Activated CD4-positive, CD25-positive, alpha-beta regulatory T cell treated with anti-CD3 and anti-CD28 coated beads, Interleukin-2, amount 50 U/mL, for 16 hours (primary cell): ENCODE results near the gene UQCRC1.
"Not testable (repeated sequence)": the region's sequence is repeated elsewhere in the genome, so short reads cannot be mapped to it uniquely, and the experiment has no call there.

Source experiments
- DNase-seq: peaks from one replicate; pipeline ENCODE4 v3.0.0-alpha.2; 2020; ENCODE audit warnings: low read depth, low spot score

Gene UQCRC1

GRCh38 chr3:48555231-48555948 is 54.1 kb downstream of the UQCRC1 start:
- no peak for DNase-seq

- no peak for DNase-seq
These were observed 55.3 kb downstream of the UQCRC1 start for GRCh38 chr3:48553886-48554845.

GRCh38 chr3:48553361-48553760 is 56.1 kb downstream of the UQCRC1 start:
- no peak for DNase-seq

GRCh38 chr3:48552111-48552951 is 57.1 kb downstream of the UQCRC1 start:
- DNase-seq: no peak

- not testable (repeated sequence) for DNase-seq
These were observed 57.8 kb downstream of the UQCRC1 start for GRCh38 chr3:48551651-48552050.
